Kidney glomerular epithelial cell (primary cell): ENCODE results near the gene ERCC6.

ENCODE experiments used
- DNase-seq: peaks from one replicate; lab custom pipeline; 2025; lab: John Stamatoyannopoulos, UW

The ERCC6 gene

GRCh38 chr10:49538381-49539319, at the start of gene ERCC6:
Gene ERCC6, minus strand, starts transcription at chr10:49539121.
- peak; percentile 90 for DNase-seq

- no peak for DNase-seq
These were observed 49.1 kb upstream of the ERCC6 start for GRCh38 chr10:49587981-49588380.

- peak; percentile 9 for DNase-seq
These were observed 46.5 kb upstream of the ERCC6 start for GRCh38 chr10:49585387-49585786.

GRCh38 chr10:49579621-49580020, 40.7 kb upstream of the ERCC6 start:
- no peak for DNase-seq

DNA sequence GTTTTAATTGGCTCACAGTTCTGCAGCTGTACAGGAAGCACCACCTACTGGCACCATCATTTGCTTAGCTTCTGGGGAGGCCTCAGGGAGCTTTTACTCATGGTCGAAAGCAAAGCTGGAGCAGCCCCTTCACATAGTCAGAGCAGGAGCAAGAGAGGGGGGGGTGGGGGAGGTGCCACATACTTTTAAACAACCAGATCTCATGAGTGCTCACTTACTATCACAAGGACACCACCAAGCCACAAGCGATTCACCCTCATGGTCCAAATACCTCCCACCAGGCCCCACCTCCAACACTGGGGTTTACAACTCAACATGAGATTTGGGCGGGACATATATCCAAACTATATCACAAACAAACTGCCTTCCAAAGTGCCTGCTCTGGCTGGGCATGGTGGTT, 39.5 kb upstream of the ERCC6 start:
- DNase-seq = no peak

DNA sequence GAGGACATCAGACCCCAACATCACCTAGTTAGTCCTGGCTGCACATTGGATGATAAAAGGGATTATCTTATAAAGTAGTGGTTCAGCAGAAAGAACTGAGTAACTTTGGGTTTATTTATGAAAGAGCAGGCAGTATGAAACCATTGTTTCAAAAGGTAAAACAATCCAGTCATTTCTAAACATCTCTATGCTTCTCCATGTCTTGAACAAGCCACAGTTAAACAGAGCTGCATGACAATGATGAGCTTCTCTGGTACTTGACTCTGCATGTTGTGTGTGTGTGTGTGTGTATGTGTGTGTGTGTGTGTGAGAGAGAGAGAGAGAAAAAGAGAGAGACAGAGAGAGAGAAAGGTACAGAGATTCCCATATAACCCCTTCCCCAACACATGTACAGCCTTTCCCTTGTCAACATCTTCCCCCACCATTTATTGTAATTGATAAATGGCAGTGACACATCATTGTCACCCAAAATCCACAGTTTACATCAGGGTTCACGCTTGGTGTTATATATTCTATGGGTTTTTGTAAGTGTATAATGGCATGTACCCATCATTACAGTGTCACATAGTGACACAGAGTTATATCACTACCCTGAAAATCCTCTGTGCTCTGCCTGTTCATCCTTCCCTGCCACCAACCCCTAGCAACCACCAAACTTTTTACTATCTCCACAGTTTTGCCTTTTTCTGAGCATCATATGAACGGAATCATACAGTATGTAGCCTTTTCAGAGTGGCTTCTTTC, 38.4 kb upstream of the ERCC6 start:
- DNase-seq = no peak

- DNase-seq = no peak
These were observed 36.7 kb upstream of the ERCC6 start for GRCh38 chr10:49575489-49576072.

DNA sequence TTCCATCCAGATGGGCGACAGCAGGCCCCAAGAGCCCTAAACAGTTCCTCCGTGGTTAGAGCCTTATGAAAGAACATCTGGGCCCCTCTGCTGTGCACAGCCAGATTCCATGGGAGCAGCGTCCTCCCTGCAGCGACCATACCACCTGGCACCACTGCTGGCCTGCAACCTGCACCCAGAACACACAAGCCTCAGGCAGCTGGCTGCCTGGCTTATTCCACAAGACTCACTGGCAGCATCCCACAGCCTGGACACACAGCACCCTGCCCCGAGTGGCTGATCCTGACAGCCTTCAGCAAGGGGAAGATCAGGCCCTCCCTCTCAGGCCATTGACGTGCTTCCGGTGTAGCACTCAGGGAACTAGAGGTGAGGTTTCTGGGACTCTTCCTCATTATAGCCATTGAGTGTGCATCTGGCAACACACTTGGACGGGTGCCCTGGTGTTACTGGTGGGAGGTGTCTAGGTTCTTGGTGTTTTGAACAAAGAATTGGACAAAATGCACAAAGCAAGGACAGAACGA, 33.7 kb upstream of the ERCC6 start:
- DNase-seq = no peak

DNA sequence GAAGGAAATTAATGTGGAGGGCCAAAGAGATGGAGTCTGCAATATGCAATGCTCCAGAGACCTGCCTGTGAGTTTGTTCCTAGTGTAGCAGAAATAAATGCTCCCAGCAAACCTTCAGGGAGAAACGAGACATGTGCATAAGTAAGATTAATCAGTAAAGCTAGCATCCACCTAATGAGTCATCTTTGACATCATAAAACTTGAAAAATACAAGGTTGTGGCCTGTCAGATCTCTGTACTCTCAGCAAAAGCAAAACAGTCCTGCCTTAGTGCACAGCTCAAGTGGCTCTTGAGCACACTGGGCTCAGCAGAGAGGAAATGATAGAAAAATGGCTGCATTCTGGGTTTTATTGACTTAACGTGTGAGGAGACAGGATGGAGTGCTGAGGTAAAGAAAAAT, 32.5 kb upstream of the ERCC6 start:
- no peak for DNase-seq

GRCh38 chr10:49569031-49569631, 30.2 kb upstream of the ERCC6 start:
- no peak for DNase-seq

DNA sequence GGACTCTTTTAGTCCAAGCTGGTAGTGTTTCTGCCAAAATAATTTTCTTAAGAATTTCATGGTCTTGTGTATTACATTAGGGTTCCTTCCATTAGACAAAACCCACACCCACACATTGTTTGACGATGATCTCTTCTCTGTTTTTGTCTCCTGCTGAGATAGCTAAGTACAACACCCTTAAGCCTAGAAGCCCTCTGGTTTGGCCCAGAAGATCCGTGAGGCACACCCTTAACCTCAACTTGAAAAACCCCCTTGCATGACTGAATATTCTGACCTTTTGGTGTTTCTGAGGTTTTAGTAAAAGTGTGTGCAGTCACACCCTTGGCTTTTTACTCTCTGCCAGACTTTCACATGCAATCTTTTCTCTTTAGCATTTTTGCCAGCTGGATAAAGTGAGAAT, 29.3 kb upstream of the ERCC6 start:
- no peak for DNase-seq

DNA sequence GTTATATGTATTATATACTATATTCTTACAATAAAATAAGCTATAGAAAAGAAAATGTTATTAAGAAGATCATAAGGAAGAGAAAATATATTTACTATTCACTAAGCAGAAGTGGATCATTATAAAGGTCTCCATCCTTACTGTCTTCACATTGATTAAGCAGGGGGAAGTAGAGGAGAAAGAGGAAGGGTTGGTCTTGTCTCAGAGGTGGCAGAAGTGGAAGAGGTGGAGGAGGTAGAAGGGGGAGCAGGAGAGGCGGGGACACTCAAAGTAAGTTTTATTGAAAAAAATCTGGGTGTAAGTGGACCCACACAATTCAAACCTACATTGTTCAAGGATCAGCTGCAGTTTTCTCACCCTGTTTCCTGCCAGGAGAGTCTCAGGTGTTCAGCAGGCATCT, 28.9 kb upstream of the ERCC6 start:
- DNase-seq = no peak

DNA sequence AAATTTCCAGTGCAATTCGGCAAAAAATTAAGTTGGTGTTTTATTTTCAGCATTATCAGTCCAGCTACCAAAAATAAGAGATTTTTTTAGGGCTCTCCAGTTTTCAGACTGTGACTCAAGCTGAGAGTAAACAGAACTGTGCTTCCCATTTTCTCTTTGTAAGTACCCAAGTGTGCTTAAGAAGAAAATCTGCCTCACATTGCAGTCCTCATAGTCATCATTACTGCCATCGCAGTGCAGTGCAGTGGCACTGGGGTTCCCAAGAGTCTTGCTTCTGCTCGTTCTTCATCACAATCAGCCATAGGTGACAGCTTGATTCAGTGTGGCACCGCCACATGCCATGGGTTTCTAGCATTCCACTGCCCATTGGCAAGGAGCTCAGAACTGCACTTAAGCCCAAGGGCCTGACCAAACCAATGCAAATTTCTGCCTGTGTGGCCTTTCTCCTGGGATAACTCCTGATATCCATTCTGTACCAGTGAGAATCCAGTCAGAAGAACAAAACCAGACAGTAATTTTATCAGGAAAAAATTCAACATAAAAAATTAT, 25.6 kb upstream of the ERCC6 start:
- no peak for DNase-seq

GRCh38 chr10:49562893-49563292, 24.0 kb upstream of the ERCC6 start:
- DNase-seq = no peak

GRCh38 chr10:49560526-49560925, 21.6 kb upstream of the ERCC6 start:
- no peak for DNase-seq

DNA sequence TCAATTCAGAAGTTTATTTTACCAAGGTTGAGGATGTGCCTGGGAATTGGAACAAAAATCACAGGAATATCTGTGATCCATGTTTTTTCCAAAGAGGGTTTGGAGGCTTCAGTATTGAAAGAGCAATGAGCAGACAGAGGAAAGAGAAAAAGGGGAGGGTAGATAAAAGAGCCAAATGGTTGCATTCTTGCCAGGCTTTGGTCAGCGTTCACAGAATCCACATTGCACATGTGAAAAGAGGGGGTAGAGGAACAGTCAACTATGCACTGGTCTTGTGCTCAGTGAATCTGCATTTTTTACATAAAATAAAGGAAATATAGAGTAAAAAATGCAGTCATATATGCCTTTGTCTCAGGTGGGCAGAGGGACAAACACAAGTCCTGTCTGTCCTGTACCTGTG, 20.6 kb upstream of the ERCC6 start:
- DNase-seq = no peak

DNA sequence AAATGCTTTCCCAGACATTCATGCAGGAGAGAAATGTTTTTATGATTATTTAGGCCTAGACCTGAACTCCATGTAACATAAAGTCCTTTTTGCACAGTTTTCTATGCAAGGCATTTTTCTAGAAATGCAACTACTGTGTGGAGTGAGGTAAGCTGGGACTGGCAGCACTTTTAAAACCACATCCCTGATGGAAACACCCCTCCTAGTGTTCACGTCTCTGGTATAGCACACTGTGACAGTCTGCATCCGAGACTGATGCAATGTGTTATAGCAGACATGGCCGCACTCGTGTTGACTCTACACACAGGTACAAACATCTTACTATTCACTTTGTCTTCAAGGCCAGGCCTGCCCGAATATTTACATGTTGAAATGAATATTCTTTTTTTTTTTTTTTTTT, 19.3 kb upstream of the ERCC6 start:
- no peak for DNase-seq

DNA sequence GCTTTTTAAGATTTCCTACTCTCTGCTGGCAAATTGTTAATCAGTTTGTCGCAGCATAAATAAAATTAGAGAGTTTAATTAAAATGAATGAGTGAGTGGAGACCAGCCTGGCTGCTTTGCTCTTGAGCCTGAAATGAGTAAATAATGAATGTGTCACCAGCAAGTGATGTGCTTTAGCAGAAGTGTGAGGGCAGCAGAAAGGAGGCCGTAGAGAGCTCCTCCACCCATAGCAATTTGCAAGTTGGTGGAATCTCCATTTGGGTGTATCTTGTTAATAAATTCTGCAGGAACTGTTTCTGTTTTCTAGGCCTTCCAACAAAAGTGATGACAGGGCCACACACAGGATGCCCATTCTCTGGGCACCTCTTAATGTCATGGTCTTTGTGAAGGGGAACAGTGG, 18.8 kb upstream of the ERCC6 start:
- DNase-seq = no peak

DNA sequence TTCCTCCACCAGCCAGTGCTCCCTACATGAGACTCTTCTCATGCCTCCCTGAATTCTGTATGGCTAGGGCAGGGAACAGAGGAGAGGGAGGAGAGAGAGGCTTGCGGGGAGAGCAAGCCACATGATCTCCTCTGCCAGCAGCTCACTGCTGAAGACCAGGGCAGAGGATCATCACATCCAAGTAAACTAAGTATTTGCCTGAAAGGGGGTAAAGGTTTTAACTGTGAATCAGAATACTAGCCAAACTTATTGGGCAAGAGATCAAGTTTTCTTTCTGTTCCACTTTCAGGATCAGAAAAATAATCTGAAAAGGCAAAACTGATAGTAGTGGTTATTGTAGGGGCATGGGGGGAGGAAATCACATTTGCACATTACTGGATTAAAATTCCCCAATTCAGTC, 17.8 kb upstream of the ERCC6 start:
- DNase-seq = no peak

- no peak for DNase-seq
These were observed 13.4 kb upstream of the ERCC6 start for GRCh38 chr10:49552277-49552676.

DNA sequence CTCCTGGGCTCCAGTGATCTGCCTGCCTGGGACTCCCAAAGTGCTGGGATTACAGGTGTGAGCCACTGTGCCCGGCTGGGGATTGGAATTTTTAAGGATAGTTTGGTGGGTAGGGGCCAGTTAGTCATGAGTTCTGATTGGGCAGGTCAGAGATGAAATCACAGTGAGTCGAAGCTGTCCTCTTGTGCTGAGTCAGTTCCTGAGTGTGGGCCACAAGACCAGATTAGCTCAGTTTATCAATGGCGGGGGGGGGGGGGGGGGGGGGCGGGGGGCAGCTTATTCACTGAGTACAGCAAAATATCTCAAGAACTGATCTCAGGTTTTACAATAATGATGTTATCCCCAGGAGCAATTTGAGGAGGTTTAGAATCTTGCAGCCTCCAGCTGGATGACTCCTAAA, 11.6 kb upstream of the ERCC6 start:
- DNase-seq = no peak
